Astrocyte of the cerebellum (primary cell): ENCODE results near the gene TEX12.

ENCODE experiments used
- DNase-seq: peaks from one replicate; pipeline ENCODE4 v3.0.0-alpha.2; 2011; ENCODE audit warnings: low read depth
- H3K4me3 ChIP-seq: 2 replicates; pipeline ENCODE4 v1.5.1; 2011; ENCODE audit warnings: mild to moderate bottlenecking, low read depth, low read length, moderate library complexity
- CTCF ChIP-seq: IDR thresholded peaks from 2 replicates; pipeline ENCODE4 v1.5.1; 2012; ENCODE audit warnings: low read length, low read depth, moderate library complexity, mild to moderate bottlenecking; ENCODE audit errors: missing control alignments
- in situ Hi-C: cut with HindIII; loops from 2 replicates; pipeline ENCODE4 v1.10.0; 2017; ENCODE audit warnings: low sequenced_read_pairs

TEX12 gene

GRCh38 chr11:112206071-112206470 is 38.9 kb downstream of the TEX12 start:
- no peak overlapping the region for H3K4me3 ChIP-seq
- no peak for DNase-seq
- no peak for TF ChIP-seq CTCF
- in situ Hi-C loops, result no loop called here

- no peak for DNase-seq
- in situ Hi-C loops, result no loop called here
- TF ChIP-seq CTCF, result no peak
- no peak overlapping the region for H3K4me3 ChIP-seq
Measured at GRCh38 chr11:112210890-112211289, 43.7 kb downstream of the TEX12 start.

GRCh38 chr11:112211536-112211935 is 44.4 kb downstream of the TEX12 start:
- in situ Hi-C loops, result no loop called here
- no peak for DNase-seq
- H3K4me3 ChIP-seq, result no peak overlapping the region
- TF ChIP-seq CTCF, result no peak

- no peak overlapping the region for H3K4me3 ChIP-seq
- no peak for DNase-seq
- TF ChIP-seq CTCF, result no peak
- in situ Hi-C loops, result no loop called here
Measured at GRCh38 chr11:112212290-112212689, 45.1 kb downstream of the TEX12 start.

- H3K4me3 ChIP-seq, result no peak overlapping the region
- in situ Hi-C loops, result no loop called here
- DNase-seq, result no peak
- no peak for TF ChIP-seq CTCF
Measured at GRCh38 chr11:112212710-112213109, 45.5 kb downstream of the TEX12 start.

- TF ChIP-seq CTCF, result no peak
- in situ Hi-C loops, result no loop called here
- H3K4me3 ChIP-seq, result no peak overlapping the region
- no peak for DNase-seq
Measured at GRCh38 chr11:112213753-112214152, 46.6 kb downstream of the TEX12 start.

GRCh38 chr11:112215621-112216020 is 48.4 kb downstream of the TEX12 start:
- no peak for TF ChIP-seq CTCF
- in situ Hi-C loops, result loop anchor here (5.0 kb wide), 1 partner anchor 77 kb away; no protein-coding TSS in a partner anchor

More at GRCh38 chr11:112215621-112216020, 48.4 kb downstream of the TEX12 start:
- no peak for DNase-seq
- H3K4me3 ChIP-seq, result no peak overlapping the region
